CD1c-positive myeloid dendritic cell (primary cell): Measurements from ENCODE around the gene KDM2A.

Source experiments
- DNase-seq: peaks from one replicate; pipeline ENCODE4 v3.0.0-alpha.2; 2016; ENCODE audit errors: extremely low spot score

Gene KDM2A

GRCh38 chr11:67301313-67301921, 182.4 kb downstream of the KDM2A start:
- DNase-seq = no peak

- DNase-seq = peak; percentile 32
Observed at GRCh38 chr11:67301951-67302516, 183.0 kb downstream of the KDM2A start.

GRCh38 chr11:67302571-67303131, 183.6 kb downstream of the KDM2A start:
- DNase-seq = peak; percentile 56

GRCh38 chr11:67303132-67303834, 184.2 kb downstream of the KDM2A start, which contains the start of gene SSH3:
TSS of gene SSH3 (plus strand) at chr11:67303530. CDS start at chr11:67303626, 96 bp downstream.
- peak; percentile 59 for DNase-seq

GRCh38 chr11:67303835-67304411, 184.9 kb downstream of the KDM2A start:
- peak; percentile 32 for DNase-seq

GRCh38 chr11:67304511-67305113, 185.5 kb downstream of the KDM2A start:
- DNase-seq = no peak

- DNase-seq = no peak
Observed at GRCh38 chr11:67306769-67307544, 187.9 kb downstream of the KDM2A start.

GRCh38 chr11:67307545-67308001, 188.5 kb downstream of the KDM2A start:
- DNase-seq = no peak
